Measurements from ENCODE around the gene TMEM121.

Gene TMEM121

DNA sequence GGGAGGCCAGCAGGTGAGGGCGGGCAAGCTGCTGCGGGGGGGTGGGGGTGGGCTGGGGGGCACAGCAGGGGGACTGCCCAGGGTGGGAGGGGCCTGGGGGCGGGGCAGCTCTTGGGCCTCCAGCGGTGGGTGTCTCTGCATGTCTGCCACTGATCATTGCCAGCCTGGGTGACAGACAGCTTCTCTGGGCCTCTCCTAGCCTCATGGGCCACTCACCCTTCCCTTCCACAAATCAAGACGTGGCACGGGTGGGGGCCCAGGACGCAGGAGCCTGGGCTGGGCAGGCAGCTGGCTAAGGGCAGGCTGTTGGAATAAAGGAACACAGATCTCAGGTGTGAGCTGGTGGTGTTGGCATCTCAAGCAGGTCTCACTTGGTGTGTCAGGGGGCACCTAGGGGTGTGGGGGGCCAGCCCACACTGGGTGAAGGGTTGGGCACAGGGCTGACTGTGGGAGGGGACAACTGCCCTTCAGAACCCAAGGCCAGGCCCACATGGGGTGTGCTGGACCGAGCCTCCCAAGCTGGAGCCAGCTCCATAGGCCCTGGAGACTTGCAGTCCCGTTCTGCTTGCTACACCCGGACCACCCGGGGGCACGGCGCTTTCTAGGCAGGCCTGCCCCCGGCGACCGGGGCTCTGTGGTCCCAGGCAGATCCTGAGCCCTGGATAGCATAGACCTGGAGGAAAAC lies 32.3 kb upstream of the TMEM121 start:
- no peak for ATAC-seq
- TF ChIP-seq RARB (CRISPR knock-in tag; IDR thresholded peaks at IDR 0.05) (no peak), ZNF8 (CRISPR knock-in tag; IDR thresholded peaks at IDR 0.05) (no peak), TCF4 (CRISPR knock-in tag; IDR thresholded peaks at IDR 0.05; ENCODE audit: borderline replicate concordance) (no peak), ZFP30 (CRISPR knock-in tag; IDR thresholded peaks at IDR 0.05) (no peak), PPARA (CRISPR knock-in tag; IDR thresholded peaks at IDR 0.05; ENCODE audit: borderline replicate concordance) (no peak), ZFP3 (CRISPR knock-in tag; IDR thresholded peaks at IDR 0.05) (no peak), OSR1 (CRISPR knock-in tag; IDR thresholded peaks at IDR 0.05) (no peak), ZC3H10 (CRISPR knock-in tag; IDR thresholded peaks at IDR 0.05) (no peak), ESRRG (CRISPR knock-in tag; IDR thresholded peaks at IDR 0.05) (no peak)
- TF ChIP-seq, protein P1, sequence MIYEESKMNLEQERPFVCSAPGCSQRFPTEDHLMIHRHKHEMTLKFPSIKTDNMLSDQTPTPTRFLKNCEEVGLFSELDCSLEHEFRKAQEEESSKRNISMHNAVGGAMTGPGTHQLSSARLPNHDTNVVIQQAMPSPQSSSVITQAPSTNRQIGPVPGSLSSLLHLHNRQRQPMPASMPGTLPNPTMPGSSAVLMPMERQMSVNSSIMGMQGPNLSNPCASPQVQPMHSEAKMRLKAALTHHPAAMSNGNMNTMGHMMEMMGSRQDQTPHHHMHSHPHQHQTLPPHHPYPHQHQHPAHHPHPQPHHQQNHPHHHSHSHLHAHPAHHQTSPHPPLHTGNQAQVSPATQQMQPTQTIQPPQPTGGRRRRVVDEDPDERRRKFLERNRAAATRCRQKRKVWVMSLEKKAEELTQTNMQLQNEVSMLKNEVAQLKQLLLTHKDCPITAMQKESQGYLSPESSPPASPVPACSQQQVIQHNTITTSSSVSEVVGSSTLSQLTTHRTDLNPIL (CRISPR knock-in tag; IDR thresholded peaks at IDR 0.05; ENCODE audit: low read depth), result no peak
- TF ChIP-seq, protein P2, sequence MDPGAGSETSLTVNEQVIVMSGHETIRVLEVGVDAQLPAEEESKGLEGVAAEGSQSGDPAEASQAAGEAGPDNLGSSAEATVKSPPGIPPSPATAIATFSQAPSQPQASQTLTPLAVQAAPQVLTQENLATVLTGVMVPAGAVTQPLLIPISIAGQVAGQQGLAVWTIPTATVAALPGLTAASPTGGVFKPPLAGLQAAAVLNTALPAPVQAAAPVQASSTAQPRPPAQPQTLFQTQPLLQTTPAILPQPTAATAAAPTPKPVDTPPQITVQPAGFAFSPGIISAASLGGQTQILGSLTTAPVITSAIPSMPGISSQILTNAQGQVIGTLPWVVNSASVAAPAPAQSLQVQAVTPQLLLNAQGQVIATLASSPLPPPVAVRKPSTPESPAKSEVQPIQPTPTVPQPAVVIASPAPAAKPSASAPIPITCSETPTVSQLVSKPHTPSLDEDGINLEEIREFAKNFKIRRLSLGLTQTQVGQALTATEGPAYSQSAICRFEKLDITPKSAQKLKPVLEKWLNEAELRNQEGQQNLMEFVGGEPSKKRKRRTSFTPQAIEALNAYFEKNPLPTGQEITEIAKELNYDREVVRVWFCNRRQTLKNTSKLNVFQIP (CRISPR knock-in tag; IDR thresholded peaks at IDR 0.05; ENCODE audit: borderline replicate concordance, low read depth), result no peak
- TF ChIP-seq, protein P3, sequence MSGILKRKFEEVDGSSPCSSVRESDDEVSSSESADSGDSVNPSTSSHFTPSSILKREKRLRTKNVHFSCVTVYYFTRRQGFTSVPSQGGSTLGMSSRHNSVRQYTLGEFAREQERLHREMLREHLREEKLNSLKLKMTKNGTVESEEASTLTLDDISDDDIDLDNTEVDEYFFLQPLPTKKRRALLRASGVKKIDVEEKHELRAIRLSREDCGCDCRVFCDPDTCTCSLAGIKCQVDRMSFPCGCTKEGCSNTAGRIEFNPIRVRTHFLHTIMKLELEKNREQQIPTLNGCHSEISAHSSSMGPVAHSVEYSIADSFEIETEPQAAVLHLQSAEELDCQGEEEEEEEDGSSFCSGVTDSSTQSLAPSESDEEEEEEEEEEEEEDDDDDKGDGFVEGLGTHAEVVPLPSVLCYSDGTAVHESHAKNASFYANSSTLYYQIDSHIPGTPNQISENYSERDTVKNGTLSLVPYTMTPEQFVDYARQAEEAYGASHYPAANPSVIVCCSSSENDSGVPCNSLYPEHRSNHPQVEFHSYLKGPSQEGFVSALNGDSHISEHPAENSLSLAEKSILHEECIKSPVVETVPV (CRISPR knock-in tag; IDR thresholded peaks at IDR 0.05), result no peak
- TF ChIP-seq, protein P4, sequence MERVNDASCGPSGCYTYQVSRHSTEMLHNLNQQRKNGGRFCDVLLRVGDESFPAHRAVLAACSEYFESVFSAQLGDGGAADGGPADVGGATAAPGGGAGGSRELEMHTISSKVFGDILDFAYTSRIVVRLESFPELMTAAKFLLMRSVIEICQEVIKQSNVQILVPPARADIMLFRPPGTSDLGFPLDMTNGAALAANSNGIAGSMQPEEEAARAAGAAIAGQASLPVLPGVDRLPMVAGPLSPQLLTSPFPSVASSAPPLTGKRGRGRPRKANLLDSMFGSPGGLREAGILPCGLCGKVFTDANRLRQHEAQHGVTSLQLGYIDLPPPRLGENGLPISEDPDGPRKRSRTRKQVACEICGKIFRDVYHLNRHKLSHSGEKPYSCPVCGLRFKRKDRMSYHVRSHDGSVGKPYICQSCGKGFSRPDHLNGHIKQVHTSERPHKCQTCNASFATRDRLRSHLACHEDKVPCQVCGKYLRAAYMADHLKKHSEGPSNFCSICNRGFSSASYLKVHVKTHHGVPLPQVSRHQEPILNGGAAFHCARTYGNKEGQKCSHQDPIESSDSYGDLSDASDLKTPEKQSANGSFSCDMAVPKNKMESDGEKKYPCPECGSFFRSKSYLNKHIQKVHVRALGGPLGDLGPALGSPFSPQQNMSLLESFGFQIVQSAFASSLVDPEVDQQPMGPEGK (CRISPR knock-in tag; IDR thresholded peaks at IDR 0.05; ENCODE audit: borderline replicate concordance), result no peak

DNA sequence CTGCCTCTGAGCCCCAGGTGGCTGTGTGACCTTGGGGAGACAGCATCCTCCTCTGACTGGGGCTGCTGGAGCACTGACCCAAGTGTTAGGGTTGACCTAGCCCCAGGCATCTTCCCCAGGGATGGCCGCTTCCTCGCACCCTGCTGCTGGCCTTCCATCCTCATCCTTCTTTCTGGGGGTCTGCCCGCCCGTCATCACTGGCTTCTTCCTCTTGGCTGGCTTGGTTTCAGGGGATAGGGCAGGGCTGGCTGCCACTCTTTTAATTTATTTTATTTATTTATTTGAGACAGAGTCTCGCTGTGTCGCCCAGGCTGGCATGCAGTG lies 31.8 kb upstream of the TMEM121 start:
- ATAC-seq, result no peak
- TF ChIP-seq RARB (CRISPR knock-in tag; IDR thresholded peaks at IDR 0.05) (no peak), TCF4 (CRISPR knock-in tag; IDR thresholded peaks at IDR 0.05; ENCODE audit: borderline replicate concordance) (no peak), ZNF565 (CRISPR knock-in tag; conservative IDR thresholded peaks at IDR 0.05; ENCODE audit: low read depth) (no peak), ARNTL (CRISPR knock-in tag; IDR thresholded peaks at IDR 0.05; ENCODE audit: borderline replicate concordance, low read depth) (no peak), ZFP3 (CRISPR knock-in tag; IDR thresholded peaks at IDR 0.05) (no peak), SNAI2 (CRISPR knock-in tag; IDR thresholded peaks at IDR 0.05) (no peak), PPARA (CRISPR knock-in tag; IDR thresholded peaks at IDR 0.05; ENCODE audit: borderline replicate concordance) (no peak), OSR1 (CRISPR knock-in tag; IDR thresholded peaks at IDR 0.05) (no peak), TOX (CRISPR knock-in tag; IDR thresholded peaks at IDR 0.05; ENCODE audit: borderline replicate concordance) (no peak), CSDC2 (CRISPR knock-in tag; IDR thresholded peaks at IDR 0.05) (no peak), ISL1 (CRISPR knock-in tag; IDR thresholded peaks at IDR 0.05) (no peak), GLIS3 (CRISPR knock-in tag; IDR thresholded peaks at IDR 0.05) (no peak), ZFP30 (CRISPR knock-in tag; IDR thresholded peaks at IDR 0.05) (no peak)
- TF ChIP-seq, protein P2 (CRISPR knock-in tag; IDR thresholded peaks at IDR 0.05; ENCODE audit: borderline replicate concordance, low read depth), result no peak
- TF ChIP-seq, protein P5, sequence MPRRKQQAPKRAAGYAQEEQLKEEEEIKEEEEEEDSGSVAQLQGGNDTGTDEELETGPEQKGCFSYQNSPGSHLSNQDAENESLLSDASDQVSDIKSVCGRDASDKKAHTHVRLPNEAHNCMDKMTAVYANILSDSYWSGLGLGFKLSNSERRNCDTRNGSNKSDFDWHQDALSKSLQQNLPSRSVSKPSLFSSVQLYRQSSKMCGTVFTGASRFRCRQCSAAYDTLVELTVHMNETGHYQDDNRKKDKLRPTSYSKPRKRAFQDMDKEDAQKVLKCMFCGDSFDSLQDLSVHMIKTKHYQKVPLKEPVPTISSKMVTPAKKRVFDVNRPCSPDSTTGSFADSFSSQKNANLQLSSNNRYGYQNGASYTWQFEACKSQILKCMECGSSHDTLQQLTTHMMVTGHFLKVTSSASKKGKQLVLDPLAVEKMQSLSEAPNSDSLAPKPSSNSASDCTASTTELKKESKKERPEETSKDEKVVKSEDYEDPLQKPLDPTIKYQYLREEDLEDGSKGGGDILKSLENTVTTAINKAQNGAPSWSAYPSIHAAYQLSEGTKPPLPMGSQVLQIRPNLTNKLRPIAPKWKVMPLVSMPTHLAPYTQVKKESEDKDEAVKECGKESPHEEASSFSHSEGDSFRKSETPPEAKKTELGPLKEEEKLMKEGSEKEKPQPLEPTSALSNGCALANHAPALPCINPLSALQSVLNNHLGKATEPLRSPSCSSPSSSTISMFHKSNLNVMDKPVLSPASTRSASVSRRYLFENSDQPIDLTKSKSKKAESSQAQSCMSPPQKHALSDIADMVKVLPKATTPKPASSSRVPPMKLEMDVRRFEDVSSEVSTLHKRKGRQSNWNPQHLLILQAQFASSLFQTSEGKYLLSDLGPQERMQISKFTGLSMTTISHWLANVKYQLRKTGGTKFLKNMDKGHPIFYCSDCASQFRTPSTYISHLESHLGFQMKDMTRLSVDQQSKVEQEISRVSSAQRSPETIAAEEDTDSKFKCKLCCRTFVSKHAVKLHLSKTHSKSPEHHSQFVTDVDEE (CRISPR knock-in tag; IDR thresholded peaks at IDR 0.05), result no peak
- TF ChIP-seq, protein P1 (CRISPR knock-in tag; IDR thresholded peaks at IDR 0.05; ENCODE audit: low read depth), result no peak
